HL-60 (cell line): ENCODE results near the gene LRRC8E.

Experiments
- DNase-seq, 2 experiments: peaks; one replicate each; pipeline ENCODE4 v3.0.0-alpha.2; 2010 to 2020; ENCODE audit warnings: low read depth in 1 of 2, low spot score in 1 of 2
- H3K27ac ChIP-seq: fragments of 250-450 bp; sonication (Bioruptor Pico); replicated peaks from 2 replicates; pipeline ENCODE4 v1.5.1; 2020; ENCODE audit warnings: mild to moderate bottlenecking, moderate library complexity
- H3K27me3 ChIP-seq: fragments of 250-450 bp; sonication (Bioruptor Pico); 2 replicates; pipeline ENCODE4 v1.5.1; 2021; ENCODE audit warnings: mild to moderate bottlenecking, moderate library complexity; ENCODE audit not compliant: insufficient read depth, poor library complexity, severe bottlenecking
- H3K4me3 ChIP-seq: replicated peaks from 2 replicates; pipeline ENCODE4 v1.5.1; 2011; ENCODE audit warnings: mild to moderate bottlenecking, control low read depth, low read length; ENCODE audit not compliant: insufficient read depth
- CTCF ChIP-seq: IDR thresholded peaks from one replicate; pipeline ENCODE4 v1.5.1; 2011; ENCODE audit warnings: low read length, control low read depth, inconsistent platforms; ENCODE audit not compliant: insufficient read depth
- GABPA ChIP-seq: IDR thresholded peaks from 2 replicates; pipeline ENCODE4 v1.6.1; 2012; ENCODE audit warnings: low read depth
- POLR2AphosphoS5 ChIP-seq: IDR thresholded peaks from 2 replicates; pipeline ENCODE4 v1.6.1; 2012; ENCODE audit warnings: low read depth
- SPI1 ChIP-seq: IDR thresholded peaks from 2 replicates; pipeline ENCODE4 v1.6.1; 2012; ENCODE audit warnings: low read depth, mild to moderate bottlenecking, borderline replicate concordance
- TF ChIP-seq, protein P1 (sequence below): IDR thresholded peaks from 2 replicates; pipeline ENCODE4 v1.6.1; 2012; ENCODE audit warnings: low read depth; ENCODE audit not compliant: insufficient replicate concordance

The LRRC8E gene

DNA sequence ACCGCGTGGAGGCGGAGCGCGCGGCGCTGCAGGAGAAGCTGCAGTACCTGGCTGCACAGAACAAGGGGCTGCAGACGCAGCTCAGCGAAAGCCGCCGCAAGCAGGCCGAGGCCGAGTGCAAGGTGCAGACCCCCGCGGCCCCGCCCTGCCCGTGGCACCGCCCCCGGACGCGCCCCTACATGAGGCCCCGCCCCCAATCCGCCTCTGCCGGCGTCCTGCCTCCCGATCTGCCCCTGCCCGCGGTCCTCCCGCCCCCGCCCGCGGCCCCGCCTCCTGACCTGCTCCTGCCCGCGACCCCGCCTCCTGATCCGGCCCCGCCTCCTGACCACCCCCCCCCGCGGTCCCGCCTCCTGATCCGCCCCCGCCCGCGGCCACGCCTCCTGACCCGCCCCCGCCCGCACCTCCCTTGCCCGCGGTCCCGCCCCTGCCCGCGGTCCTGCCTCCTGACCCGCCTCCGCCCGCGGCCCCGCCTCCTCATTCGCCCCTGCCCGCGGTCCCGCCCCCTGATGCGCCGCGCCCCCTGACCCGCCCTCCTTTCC, 25.8 kb upstream of the LRRC8E start:
- TF ChIP-seq POLR2AphosphoS5 (no peak), CTCF (no peak), SPI1 (no peak), GABPA (no peak)
- TF ChIP-seq, protein P1, sequence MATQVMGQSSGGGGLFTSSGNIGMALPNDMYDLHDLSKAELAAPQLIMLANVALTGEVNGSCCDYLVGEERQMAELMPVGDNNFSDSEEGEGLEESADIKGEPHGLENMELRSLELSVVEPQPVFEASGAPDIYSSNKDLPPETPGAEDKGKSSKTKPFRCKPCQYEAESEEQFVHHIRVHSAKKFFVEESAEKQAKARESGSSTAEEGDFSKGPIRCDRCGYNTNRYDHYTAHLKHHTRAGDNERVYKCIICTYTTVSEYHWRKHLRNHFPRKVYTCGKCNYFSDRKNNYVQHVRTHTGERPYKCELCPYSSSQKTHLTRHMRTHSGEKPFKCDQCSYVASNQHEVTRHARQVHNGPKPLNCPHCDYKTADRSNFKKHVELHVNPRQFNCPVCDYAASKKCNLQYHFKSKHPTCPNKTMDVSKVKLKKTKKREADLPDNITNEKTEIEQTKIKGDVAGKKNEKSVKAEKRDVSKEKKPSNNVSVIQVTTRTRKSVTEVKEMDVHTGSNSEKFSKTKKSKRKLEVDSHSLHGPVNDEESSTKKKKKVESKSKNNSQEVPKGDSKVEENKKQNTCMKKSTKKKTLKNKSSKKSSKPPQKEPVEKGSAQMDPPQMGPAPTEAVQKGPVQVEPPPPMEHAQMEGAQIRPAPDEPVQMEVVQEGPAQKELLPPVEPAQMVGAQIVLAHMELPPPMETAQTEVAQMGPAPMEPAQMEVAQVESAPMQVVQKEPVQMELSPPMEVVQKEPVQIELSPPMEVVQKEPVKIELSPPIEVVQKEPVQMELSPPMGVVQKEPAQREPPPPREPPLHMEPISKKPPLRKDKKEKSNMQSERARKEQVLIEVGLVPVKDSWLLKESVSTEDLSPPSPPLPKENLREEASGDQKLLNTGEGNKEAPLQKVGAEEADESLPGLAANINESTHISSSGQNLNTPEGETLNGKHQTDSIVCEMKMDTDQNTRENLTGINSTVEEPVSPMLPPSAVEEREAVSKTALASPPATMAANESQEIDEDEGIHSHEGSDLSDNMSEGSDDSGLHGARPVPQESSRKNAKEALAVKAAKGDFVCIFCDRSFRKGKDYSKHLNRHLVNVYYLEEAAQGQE, result no peak
- Histone ChIP-seq H3K27ac (no peak overlapping the region), H3K27me3 (peaks cover 4% of the 10 kb centered on the region), H3K4me3 (peak overlapping the region; percentile 10; the same call in 1 of the 2 replicates)
- DNase-seq, result peak in 1 of 2 experiments; percentile 44

- no peak overlapping the region for H3K4me3 ChIP-seq
- DNase-seq, result no peak
- TF ChIP-seq, protein P1, result no peak
- TF ChIP-seq GABPA, result no peak
- peaks cover 4% of the 10 kb centered on the region for H3K27me3 ChIP-seq
- no peak overlapping the region for H3K27ac ChIP-seq
Observed at GRCh38 chr19:7863157-7863970, 24.9 kb upstream of the LRRC8E start.

DNA sequence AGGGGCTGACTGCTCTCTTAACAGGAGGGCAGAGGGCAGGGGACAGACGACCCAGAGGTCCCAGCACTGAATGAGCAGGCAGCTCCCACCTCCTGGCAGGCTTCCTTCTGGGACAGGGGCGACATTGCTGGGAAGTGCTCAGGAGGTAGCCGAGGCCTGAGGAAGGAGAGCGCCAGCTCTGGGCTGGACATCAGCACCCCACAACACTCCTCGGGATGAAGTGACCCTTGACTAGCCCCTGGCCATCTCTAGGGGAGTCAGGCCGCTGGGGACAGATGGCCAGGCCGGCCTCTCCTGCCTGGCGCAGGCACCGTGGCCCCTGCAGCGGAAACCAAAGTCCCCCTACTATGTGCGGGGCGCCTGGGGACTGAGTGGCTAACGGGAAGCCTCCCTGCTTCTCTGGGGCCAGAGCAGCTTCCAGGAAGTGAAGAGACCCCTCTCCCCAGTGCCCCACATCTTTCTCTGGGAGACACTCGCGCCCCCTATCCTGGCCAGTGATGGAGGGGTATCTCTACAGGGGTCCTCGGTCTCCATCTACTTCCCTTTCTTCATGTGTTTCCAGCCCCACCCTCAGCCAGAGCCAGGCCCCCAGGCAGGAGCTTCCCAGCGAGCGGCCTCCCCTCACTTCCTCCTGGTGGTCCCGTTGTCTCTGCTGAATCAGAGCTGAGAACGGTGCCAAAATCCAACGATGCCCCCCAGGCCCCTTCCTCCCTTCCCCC, 24.2 kb upstream of the LRRC8E start:
- TF ChIP-seq POLR2AphosphoS5, result no peak
- no peak for TF ChIP-seq GABPA
- no peak for TF ChIP-seq SPI1
- TF ChIP-seq CTCF, result no peak
- TF ChIP-seq, protein P1, result no peak
- no peak for DNase-seq
- Histone ChIP-seq H3K27ac (no peak overlapping the region), H3K4me3 (no peak overlapping the region), H3K27me3 (peaks cover 4% of the 10 kb centered on the region)
